ENCODE data around the gene BIK.

DNA sequence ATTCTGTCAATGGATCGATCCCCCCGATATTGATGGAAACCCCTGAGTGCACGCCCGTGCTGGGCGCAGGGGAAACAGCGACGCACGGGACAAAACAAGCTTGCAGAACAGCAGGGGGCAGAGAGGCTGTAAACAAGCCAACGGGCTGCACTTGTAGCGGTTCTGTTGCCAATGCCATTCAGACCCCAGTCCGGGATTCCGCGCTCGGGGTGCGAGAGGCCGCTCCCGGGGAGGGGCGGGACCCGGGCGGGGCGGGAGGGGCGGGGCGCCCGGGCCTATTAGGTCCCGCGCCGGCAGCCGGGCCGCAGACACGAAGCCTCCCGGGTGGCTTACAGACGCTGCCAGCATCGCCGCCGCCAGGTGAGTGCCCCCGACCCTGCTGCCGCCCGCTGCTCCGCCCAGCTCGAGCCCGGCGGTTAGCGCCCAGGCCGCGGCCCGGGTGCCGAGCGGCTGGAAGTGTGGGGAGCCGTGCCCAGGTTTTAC lies at the start of gene BIK:
- TF ChIP-seq, protein P1, sequence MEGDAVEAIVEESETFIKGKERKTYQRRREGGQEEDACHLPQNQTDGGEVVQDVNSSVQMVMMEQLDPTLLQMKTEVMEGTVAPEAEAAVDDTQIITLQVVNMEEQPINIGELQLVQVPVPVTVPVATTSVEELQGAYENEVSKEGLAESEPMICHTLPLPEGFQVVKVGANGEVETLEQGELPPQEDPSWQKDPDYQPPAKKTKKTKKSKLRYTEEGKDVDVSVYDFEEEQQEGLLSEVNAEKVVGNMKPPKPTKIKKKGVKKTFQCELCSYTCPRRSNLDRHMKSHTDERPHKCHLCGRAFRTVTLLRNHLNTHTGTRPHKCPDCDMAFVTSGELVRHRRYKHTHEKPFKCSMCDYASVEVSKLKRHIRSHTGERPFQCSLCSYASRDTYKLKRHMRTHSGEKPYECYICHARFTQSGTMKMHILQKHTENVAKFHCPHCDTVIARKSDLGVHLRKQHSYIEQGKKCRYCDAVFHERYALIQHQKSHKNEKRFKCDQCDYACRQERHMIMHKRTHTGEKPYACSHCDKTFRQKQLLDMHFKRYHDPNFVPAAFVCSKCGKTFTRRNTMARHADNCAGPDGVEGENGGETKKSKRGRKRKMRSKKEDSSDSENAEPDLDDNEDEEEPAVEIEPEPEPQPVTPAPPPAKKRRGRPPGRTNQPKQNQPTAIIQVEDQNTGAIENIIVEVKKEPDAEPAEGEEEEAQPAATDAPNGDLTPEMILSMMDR (IDR thresholded peaks at IDR 0.05) = no peak
- TF ChIP-seq EZH2phosphoT487 (IDR thresholded peaks at IDR 0.05; ENCODE audit: borderline replicate concordance, low read depth) = no peak
- no peak for TF ChIP-seq NFIC (IDR thresholded peaks at IDR 0.05; ENCODE audit: borderline replicate concordance)
- TF ChIP-seq, protein P2, sequence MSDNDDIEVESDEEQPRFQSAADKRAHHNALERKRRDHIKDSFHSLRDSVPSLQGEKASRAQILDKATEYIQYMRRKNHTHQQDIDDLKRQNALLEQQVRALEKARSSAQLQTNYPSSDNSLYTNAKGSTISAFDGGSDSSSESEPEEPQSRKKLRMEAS (IDR thresholded peaks at IDR 0.05; ENCODE audit: low read depth) = no peak
- no peak for TF ChIP-seq YY1 (IDR thresholded peaks at IDR 0.05; ENCODE audit: low read depth)
- TF ChIP-seq RCOR1 (IDR thresholded peaks at IDR 0.05; ENCODE audit: low read length) = no peak
- TF ChIP-seq POLR2AphosphoS5 (IDR thresholded peaks at IDR 0.05; ENCODE audit: low read depth, low read length) = no peak
